CD4-positive, alpha-beta T cell (primary cell): ENCODE results near the gene AHCYL1. TPM values are rescaled to one million over a fixed set of nuclear protein-coding genes. Genes with fewer than 3 reads are reported as not detected.

Experiments
- ATAC-seq: fragments of 200-7000 bp; cut with Tn5 transposase; one replicate; pipeline ENCODE4 v1.10.0; 2022; ENCODE audit warnings: mild to moderate bottlenecking; ENCODE audit not compliant: poor library complexity
- CTCF ChIA-PET: fragments of 350-600 bp; sonication (Branson Sonifier 250); formaldehyde crosslinking; loops from one replicate; lab custom pipeline; 2021; ENCODE audit warnings: antibody characterized with exemption, inconsistent platforms; lab: Charles Lee
- POLR2A ChIA-PET: fragments of 350-600 bp; sonication (Branson Sonifier 250); formaldehyde crosslinking; loops from one replicate; lab custom pipeline; 2021; ENCODE audit warnings: antibody characterized with exemption, inconsistent platforms; lab: Charles Lee
- DNase-seq, 14 experiments: peaks; one replicate each; pipeline ENCODE4 v3.0.0-alpha.2; 2013 to 2020; ENCODE audit warnings: mixed read lengths in 2 of 14
- H3K27ac ChIP-seq, 2 donors: one replicate each; pipeline versions ENCODE4 v1.5.1 to v1.7.0; 2013; ENCODE audit warnings: low read length in 2 of 2, low read depth in 1 of 2, mild to moderate bottlenecking in 1 of 2
- H3K27me3 ChIP-seq, 2 experiments: 1 replicate in 1 of 2; 2 replicates in 1 of 2; pipeline versions ENCODE4 v1.6.1 to v1.7.0; 2013; ENCODE audit warnings: low read length in 2 of 2, control low read depth in 1 of 2, mild to moderate bottlenecking in 1 of 2, moderate library complexity in 1 of 2; ENCODE audit not compliant: insufficient read depth in 2 of 2, control insufficient read depth in 1 of 2
- H3K36me3 ChIP-seq: one replicate; pipeline ENCODE4 v1.6.1; 2013; ENCODE audit warnings: low read length, control low read depth; ENCODE audit not compliant: insufficient read depth
- H3K4me1 ChIP-seq: one replicate; pipeline ENCODE4 v1.6.1; 2013; ENCODE audit warnings: low read length, control low read depth; ENCODE audit not compliant: insufficient read depth
- H3K4me3 ChIP-seq: one replicate; pipeline ENCODE4 v1.5.1; 2013; ENCODE audit warnings: mild to moderate bottlenecking, low read length, moderate library complexity
- H3K9me3 ChIP-seq, 2 experiments: 1 replicate in 1 of 2; 2 replicates in 1 of 2; pipeline versions ENCODE4 v1.6.1 to v1.7.0; 2013; ENCODE audit warnings: low read length in 2 of 2, mild to moderate bottlenecking in 2 of 2, control low read depth in 1 of 2, moderate library complexity in 1 of 2; ENCODE audit not compliant: control insufficient read depth in 1 of 2, insufficient read depth in 1 of 2
- H3K27ac Mint-ChIP-seq: one replicate; pipeline ENCODE4 v1.8.0; 2020; ENCODE audit warnings: mixed read lengths
- H3K27me3 Mint-ChIP-seq: one replicate; pipeline ENCODE4 v1.8.0; 2021; ENCODE audit warnings: mixed read lengths
- H3K36me3 Mint-ChIP-seq: one replicate; pipeline ENCODE4 v1.8.0; 2021; ENCODE audit warnings: low read depth, mixed read lengths
- H3K4me1 Mint-ChIP-seq: one replicate; pipeline ENCODE4 v1.8.0; 2021; ENCODE audit warnings: low read depth, mixed read lengths
- H3K4me3 Mint-ChIP-seq: one replicate; pipeline ENCODE4 v1.8.0; 2020; ENCODE audit warnings: mild to moderate bottlenecking, mixed read lengths
- H3K9me3 Mint-ChIP-seq: one replicate; pipeline ENCODE4 v1.8.0; 2020; ENCODE audit warnings: mixed read lengths
- intact Hi-C, 2 experiments: fragments of 100-400 bp; cut with DNase I in 1 of 2; cut with micrococcal nuclease in 1 of 2; formaldehyde crosslinking; loops; one replicate each; pipeline versions ENCODE4 v1.15.1 to v1.9.0; 2023 to 2025; cut with DNase I, micrococcal nuclease
- total RNA-seq, 174 experiments: library from RNA in 2 of 174; stranded (reverse) in 2 of 174; gene quantifications; one replicate each; pipeline ENCODE4 v1.2.3 and lab custom pipeline; 2021 to 2026
- TF ChIP-seq, protein P1 (sequence below): fragments of 200-600 bp; IDR thresholded peaks from one replicate; pipeline ENCODE4 v1.8.0; 2022; ENCODE audit warnings: antibody characterized with exemption, mild to moderate bottlenecking

Gene AHCYL1
- total RNA-seq, 2 experiments from 2014 or later: 6.9 to 8.4 TPM

GRCh38 chr1:110017792-110018191, 33.2 kb downstream of the AHCYL1 start:
- POLR2A ChIA-PET: no interaction called here
- no peak overlapping the region for H3K27ac Mint-ChIP-seq
- no peaks in the 10 kb centered on the region for H3K4me1 Mint-ChIP-seq

DNA sequence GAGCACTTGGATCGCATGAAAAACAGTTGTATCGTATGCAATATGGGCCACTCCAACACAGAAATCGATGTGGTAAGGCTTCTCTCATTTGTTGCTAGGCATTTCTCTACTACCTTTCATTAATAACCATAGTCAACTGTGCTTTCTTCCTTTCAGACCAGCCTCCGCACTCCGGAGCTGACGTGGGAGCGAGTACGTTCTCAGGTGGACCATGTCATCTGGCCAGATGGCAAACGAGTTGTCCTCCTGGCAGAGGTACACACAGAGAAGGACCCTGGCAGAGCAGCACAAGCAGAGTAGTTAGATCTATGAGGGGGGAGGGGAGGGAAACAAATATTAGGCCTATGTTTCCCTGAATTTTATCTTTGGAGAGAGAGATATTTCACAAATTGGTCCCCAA, 33.8 kb downstream of the AHCYL1 start:
- ChIA-PET CTCF (no interaction called here), POLR2A (no interaction called here)
- no peak overlapping the region for H3K4me3 Mint-ChIP-seq

More at GRCh38 chr1:110017792-110018191, 33.2 kb downstream of the AHCYL1 start:
- Mint-ChIP-seq H3K27me3 (no peaks in the 10 kb centered on the region), H3K9me3 (no peaks in the 10 kb centered on the region), H3K36me3 (peaks cover 93% of the 10 kb centered on the region), H3K4me3 (no peak overlapping the region)
- TF ChIP-seq, protein P1, sequence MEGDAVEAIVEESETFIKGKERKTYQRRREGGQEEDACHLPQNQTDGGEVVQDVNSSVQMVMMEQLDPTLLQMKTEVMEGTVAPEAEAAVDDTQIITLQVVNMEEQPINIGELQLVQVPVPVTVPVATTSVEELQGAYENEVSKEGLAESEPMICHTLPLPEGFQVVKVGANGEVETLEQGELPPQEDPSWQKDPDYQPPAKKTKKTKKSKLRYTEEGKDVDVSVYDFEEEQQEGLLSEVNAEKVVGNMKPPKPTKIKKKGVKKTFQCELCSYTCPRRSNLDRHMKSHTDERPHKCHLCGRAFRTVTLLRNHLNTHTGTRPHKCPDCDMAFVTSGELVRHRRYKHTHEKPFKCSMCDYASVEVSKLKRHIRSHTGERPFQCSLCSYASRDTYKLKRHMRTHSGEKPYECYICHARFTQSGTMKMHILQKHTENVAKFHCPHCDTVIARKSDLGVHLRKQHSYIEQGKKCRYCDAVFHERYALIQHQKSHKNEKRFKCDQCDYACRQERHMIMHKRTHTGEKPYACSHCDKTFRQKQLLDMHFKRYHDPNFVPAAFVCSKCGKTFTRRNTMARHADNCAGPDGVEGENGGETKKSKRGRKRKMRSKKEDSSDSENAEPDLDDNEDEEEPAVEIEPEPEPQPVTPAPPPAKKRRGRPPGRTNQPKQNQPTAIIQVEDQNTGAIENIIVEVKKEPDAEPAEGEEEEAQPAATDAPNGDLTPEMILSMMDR: no peak
- intact Hi-C loops: no loop called here
- Histone ChIP-seq H3K4me3 (no peak overlapping the region), H3K4me1 (no peaks in the 10 kb centered on the region), H3K27ac (no peak overlapping the region), H3K9me3 (no peaks in the 10 kb centered on the region), H3K36me3 (peaks cover 93% of the 10 kb centered on the region), H3K27me3 (no peaks in the 10 kb centered on the region)
- DNase-seq (no peak), ATAC-seq (no peak)
- CTCF ChIA-PET: interaction anchor here (0.7 kb wide), 1 partner anchor 33 kb away, joined by 3 read pairs; the partner anchor contains the start of gene AHCYL1

GRCh38 chr1:110019770-110020169, 35.2 kb downstream of the AHCYL1 start:
- Histone ChIP-seq H3K4me3 (no peak overlapping the region), H3K27ac (no peak overlapping the region), H3K9me3 (no peaks in the 10 kb centered on the region), H3K27me3 (no peaks in the 10 kb centered on the region), H3K36me3 (peaks cover 85% of the 10 kb centered on the region), H3K4me1 (no peaks in the 10 kb centered on the region)
- TF ChIP-seq, protein P1: no peak
- no peaks in the 10 kb centered on the region for H3K27me3 Mint-ChIP-seq
- H3K9me3 Mint-ChIP-seq: no peaks in the 10 kb centered on the region
- no peaks in the 10 kb centered on the region for H3K4me1 Mint-ChIP-seq
- DNase-seq: no peak
- H3K27ac Mint-ChIP-seq: no peak overlapping the region
- ATAC-seq: no peak
- no peak overlapping the region for H3K4me3 Mint-ChIP-seq
- POLR2A ChIA-PET: interaction anchor here (0.9 kb wide), 1 partner anchor 15 kb away, joined by 3 read pairs; the partner anchor contains the start of gene STRIP1
- intact Hi-C loops: no loop called here
- CTCF ChIA-PET: interaction anchor here (1.3 kb wide), 1 partner anchor 380 kb away, joined by 4 read pairs; no protein-coding TSS in a partner anchor
- peaks cover 90% of the 10 kb centered on the region for H3K36me3 Mint-ChIP-seq

More for the DNA sequence above, 33.8 kb downstream of the AHCYL1 start:
- Histone ChIP-seq H3K4me1 (no peaks in the 10 kb centered on the region), H3K9me3 (no peaks in the 10 kb centered on the region), H3K27ac (no peak overlapping the region), H3K27me3 (no peaks in the 10 kb centered on the region), H3K36me3 (peaks cover 93% of the 10 kb centered on the region), H3K4me3 (no peak overlapping the region)
- Mint-ChIP-seq H3K27ac (no peak overlapping the region), H3K4me1 (no peaks in the 10 kb centered on the region), H3K9me3 (no peaks in the 10 kb centered on the region), H3K27me3 (no peaks in the 10 kb centered on the region), H3K36me3 (peaks cover 95% of the 10 kb centered on the region)
- intact Hi-C loops: no loop called here
- ATAC-seq: no peak
- no peak for DNase-seq
- TF ChIP-seq, protein P1: no peak
